GM12891 (cell line): ENCODE results near the gene MAPK13.

ENCODE experiments used
- POLR2AphosphoS5 ChIP-seq: IDR thresholded peaks from 2 replicates; pipeline ENCODE4 v1.6.1; 2011; ENCODE audit warnings: low read depth, low read length, control low read depth
- TAF1 ChIP-seq: IDR thresholded peaks from 2 replicates; pipeline ENCODE4 v1.6.1; 2011; ENCODE audit warnings: low read depth, low read length, control low read depth

DNA sequence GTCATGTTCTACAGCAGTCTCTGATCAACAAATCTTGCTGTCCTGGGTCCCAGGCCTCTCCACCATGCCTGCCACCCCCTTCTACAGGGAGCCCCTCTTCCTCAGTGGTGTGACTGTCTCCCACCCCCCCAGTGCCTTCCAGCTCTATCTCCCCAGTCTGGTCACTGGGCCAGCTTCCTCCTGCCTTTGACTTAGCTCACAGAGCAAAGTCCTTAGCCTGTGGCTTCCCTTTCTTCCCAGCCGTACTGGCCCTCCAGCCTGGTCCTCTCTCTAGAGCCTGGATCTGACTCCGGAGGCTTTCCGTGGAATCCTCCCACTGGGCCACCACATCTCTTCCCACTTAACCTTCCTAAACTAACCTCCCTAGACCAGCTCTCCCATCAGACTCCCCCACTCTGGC lies 17.0 kb downstream of the MAPK13 start:
- TF ChIP-seq POLR2AphosphoS5 (no peak), TAF1 (no peak)
